Mononuclear cell (primary cell): Measurements from ENCODE around the gene TBC1D8. TPM values are rescaled to one million over a fixed set of nuclear protein-coding genes. Genes with fewer than 3 reads are reported as not detected.

Source experiments
- H3K27me3 ChIP-seq: 2 replicates; pipeline ENCODE4 v1.6.0; 2011; ENCODE audit warnings: low read length, control low read depth; ENCODE audit not compliant: insufficient read depth
- H3K4me1 ChIP-seq: 2 replicates; pipeline ENCODE4 v1.5.1; 2011; ENCODE audit warnings: mild to moderate bottlenecking, low read length, control low read depth; ENCODE audit not compliant: insufficient read depth
- H3K4me3 ChIP-seq: 2 replicates; pipeline ENCODE4 v1.5.1; 2011; ENCODE audit warnings: mild to moderate bottlenecking, low read length, moderate library complexity
- H3K9me3 ChIP-seq: 2 replicates; pipeline ENCODE4 v1.5.1; 2011; ENCODE audit warnings: low read depth, mild to moderate bottlenecking, control low read depth, low read length
- total RNA-seq: library from RNA; depleted of rRNA; stranded (reverse); fragments of >200 nt; gene quantifications from one replicate; pipeline ENCODE4 v1.2.3, GENCODE V29; 2012

TBC1D8 gene
- total RNA-seq, 1 donor, result 11.3 TPM

DNA sequence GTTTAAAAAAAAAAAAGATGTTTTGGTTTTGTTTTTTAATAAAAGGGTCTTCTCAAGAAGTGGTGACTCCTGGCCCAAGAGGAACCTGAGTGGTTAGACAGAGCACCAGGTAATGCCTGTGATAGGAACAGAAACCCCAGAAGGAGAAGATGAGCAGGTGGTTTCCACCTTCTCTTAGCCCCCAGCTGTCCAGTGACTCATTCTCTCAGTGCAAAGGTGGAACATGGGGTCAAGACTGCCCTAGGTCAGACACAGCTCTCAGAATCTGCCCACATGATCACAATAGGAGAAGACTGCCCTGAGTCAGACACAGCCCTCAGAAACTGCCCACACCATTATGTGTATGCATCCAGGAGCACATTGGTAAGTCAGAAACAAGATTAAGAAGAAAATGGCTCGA is 61.8 kb downstream of the TBC1D8 start:
- Histone ChIP-seq H3K4me1 (peaks cover 9% of the 10 kb centered on the region), H3K4me3 (no peak overlapping the region), H3K27me3 (no peaks in the 10 kb centered on the region)

GRCh38 chr2:101087638-101088037 is 63.5 kb downstream of the TBC1D8 start:
- Histone ChIP-seq H3K9me3 (no peaks in the 10 kb centered on the region), H3K4me1 (peaks cover 9% of the 10 kb centered on the region), H3K27me3 (no peaks in the 10 kb centered on the region), H3K4me3 (no peak overlapping the region)

More for the DNA sequence above, 61.8 kb downstream of the TBC1D8 start:
- no peaks in the 10 kb centered on the region for H3K9me3 ChIP-seq

DNA sequence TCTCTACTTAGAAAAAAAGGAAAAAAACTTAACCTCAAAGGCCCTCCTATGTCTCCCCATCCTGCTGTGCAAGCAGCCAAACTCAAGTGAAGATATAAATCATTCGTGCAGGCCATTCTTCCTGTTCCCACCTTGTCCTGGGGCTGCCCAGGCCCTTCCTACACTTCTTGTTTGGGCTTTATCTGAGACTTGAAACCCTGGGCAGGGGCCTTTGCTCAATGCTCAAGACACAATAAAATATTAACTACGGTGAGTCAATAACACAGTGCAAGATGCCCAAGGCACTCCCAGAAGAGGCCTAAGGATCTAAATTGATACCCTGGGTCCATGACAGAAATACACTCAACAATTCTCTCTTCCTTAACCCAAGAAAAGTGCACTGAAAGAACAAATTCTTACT is 67.6 kb downstream of the TBC1D8 start:
- H3K27me3 ChIP-seq, result no peaks in the 10 kb centered on the region
- no peaks in the 10 kb centered on the region for H3K9me3 ChIP-seq
- no peak overlapping the region for H3K4me3 ChIP-seq
- no peaks in the 10 kb centered on the region for H3K4me1 ChIP-seq

DNA sequence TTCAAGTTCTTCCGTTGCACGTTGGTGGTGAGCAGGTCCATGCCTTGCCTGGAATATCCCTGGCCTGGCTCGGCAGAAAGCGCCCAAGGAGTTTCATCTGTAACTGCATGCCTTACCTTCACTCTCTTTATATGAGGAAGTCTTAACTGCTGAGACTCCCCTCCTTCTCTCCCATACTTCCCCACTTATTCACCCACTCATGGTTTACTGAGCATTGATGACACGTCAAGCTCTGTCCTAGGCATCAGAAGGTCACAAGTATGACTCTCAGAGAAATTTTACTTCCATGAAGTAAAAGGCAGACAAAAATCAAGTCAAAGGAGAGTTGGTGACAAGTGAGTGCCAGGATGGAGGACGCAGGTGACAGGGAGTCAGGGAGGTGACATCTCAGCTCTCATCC is 68.2 kb downstream of the TBC1D8 start:
- Histone ChIP-seq H3K9me3 (no peaks in the 10 kb centered on the region), H3K27me3 (no peaks in the 10 kb centered on the region), H3K4me3 (no peak overlapping the region), H3K4me1 (no peaks in the 10 kb centered on the region)

DNA sequence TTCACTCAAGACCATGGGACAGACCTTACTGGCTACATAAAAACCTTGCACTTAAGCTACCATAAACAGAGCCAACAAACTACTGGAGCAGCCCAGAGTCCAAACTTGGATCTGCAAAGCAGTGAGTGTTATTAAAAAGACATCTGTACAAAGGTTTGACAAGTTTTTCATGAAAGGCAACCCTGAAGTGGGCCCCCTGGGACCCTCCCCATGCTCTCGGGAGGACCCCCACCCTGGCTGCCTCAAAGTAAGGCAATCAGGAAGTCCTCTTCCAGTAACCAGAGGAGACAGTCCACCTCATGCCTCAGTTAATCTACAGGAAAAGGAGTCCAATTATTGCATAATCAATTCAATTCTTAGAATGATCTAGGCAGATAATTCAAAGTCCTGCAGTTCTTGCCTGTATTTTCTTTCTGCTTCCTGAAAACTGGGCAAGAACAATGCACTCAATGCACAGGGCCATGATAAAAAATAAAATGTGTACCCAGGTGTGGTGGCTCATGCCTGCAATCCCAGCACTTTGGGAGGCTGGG is 69.7 kb downstream of the TBC1D8 start:
- Histone ChIP-seq H3K9me3 (no peaks in the 10 kb centered on the region), H3K4me1 (no peaks in the 10 kb centered on the region), H3K27me3 (no peaks in the 10 kb centered on the region), H3K4me3 (no peak overlapping the region)

DNA sequence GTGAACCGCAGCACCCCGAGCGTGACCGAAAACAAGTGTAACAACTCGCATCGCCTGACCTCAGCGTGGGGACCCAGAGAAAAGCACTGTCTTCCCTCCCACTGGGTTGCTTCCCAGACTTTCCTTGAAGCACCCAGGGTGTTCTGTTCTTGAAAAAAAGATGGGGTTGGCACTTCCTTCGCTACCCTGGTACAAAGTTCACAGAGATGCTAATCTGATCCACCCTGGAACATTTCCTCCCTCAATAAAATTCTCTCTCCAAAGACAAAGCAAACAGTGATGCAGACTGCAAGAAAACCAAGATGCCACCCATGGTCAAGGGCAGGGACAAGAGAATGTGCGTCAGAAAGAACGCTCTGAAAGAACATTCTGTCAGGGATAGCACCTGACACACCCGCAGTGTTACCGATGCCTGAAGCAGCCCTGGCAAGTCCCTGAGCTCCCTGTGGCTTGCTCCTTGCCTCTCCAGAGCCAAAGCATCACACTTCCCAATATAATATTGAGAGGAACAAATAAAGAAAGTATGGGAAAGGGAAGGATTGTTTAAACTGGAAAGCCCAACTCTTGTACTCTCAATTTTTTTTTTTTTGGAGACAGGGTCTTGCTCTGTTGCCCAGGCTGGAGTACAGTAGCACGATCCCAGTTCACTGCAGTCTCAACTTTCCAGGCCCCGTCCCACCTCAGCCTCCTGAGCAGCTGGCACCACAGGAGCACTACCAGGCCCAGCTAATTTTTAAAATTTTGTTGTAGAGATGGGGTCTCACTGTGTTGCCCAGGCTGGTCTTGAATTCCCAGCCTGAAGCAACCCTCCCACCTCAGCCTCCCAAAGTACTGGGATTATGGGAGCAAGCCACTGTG is 70.7 kb downstream of the TBC1D8 start:
- Histone ChIP-seq H3K4me3 (no peak overlapping the region), H3K27me3 (no peaks in the 10 kb centered on the region), H3K4me1 (no peaks in the 10 kb centered on the region), H3K9me3 (no peaks in the 10 kb centered on the region)

DNA sequence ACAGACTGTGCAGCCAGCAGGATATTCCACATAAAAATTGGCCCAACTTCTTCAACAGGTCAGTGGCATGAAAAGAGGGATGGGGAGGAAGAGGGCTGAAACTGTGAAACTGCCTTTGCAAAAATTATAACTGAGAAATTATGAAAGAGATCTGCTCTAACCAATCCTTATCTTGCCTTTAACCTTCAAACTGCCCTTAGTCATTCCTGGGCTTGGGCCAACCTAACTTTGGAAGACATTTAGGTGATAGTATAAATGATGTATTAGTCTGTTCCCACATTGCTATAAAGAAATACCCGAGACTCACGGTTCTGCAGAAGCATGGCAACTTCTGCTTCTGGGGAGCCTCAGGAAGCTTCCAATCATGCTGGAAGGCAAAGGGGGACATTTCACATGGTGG is 74.6 kb downstream of the TBC1D8 start:
- Histone ChIP-seq H3K9me3 (no peaks in the 10 kb centered on the region), H3K4me1 (no peaks in the 10 kb centered on the region), H3K27me3 (no peaks in the 10 kb centered on the region), H3K4me3 (no peak overlapping the region)

- Histone ChIP-seq H3K27me3 (no peaks in the 10 kb centered on the region), H3K9me3 (no peaks in the 10 kb centered on the region), H3K4me1 (no peaks in the 10 kb centered on the region), H3K4me3 (no peak overlapping the region)
Observed at GRCh38 chr2:101064868-101065549, 86.2 kb downstream of the TBC1D8 start.

GRCh38 chr2:101064505-101064867 is 86.7 kb downstream of the TBC1D8 start:
- Histone ChIP-seq H3K9me3 (no peaks in the 10 kb centered on the region), H3K4me3 (no peak overlapping the region), H3K4me1 (no peaks in the 10 kb centered on the region), H3K27me3 (no peaks in the 10 kb centered on the region)

DNA sequence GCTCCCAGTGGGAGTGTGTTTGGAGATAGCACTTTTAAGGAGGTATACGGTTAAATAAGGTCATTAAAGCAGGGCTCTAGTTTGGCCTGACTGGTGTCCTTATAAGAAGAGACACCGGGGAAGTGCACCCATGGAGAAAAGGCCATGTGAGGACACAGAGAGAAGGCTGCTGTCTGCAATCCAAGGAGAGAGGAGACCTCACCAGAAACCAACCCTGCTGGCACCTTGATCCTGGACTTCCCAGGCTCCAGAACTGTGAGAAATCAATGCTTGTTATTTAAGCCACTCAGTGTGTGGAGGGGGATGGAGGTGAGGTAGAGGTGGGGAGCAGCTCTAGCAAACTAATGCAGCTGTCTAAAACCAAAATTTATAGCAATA is 87.1 kb downstream of the TBC1D8 start:
- no peak overlapping the region for H3K4me3 ChIP-seq

GRCh38 chr2:101063352-101064124 is 87.6 kb downstream of the TBC1D8 start:
- H3K4me3 ChIP-seq, result no peak overlapping the region
- H3K9me3 ChIP-seq, result no peaks in the 10 kb centered on the region
- no peaks in the 10 kb centered on the region for H3K4me1 ChIP-seq
- no peaks in the 10 kb centered on the region for H3K27me3 ChIP-seq

More for the DNA sequence above, 87.1 kb downstream of the TBC1D8 start:
- Histone ChIP-seq H3K27me3 (no peaks in the 10 kb centered on the region), H3K9me3 (no peaks in the 10 kb centered on the region), H3K4me1 (no peaks in the 10 kb centered on the region)

GRCh38 chr2:101058386-101058785 is 92.8 kb downstream of the TBC1D8 start:
- Histone ChIP-seq H3K4me1 (no peaks in the 10 kb centered on the region), H3K27me3 (no peaks in the 10 kb centered on the region), H3K4me3 (no peak overlapping the region), H3K9me3 (no peaks in the 10 kb centered on the region)

GRCh38 chr2:101057051-101057933 is 93.9 kb downstream of the TBC1D8 start:
- Histone ChIP-seq H3K9me3 (no peaks in the 10 kb centered on the region), H3K4me3 (no peak overlapping the region), H3K27me3 (no peaks in the 10 kb centered on the region), H3K4me1 (no peaks in the 10 kb centered on the region)

GRCh38 chr2:101053117-101053516 is 98.1 kb downstream of the TBC1D8 start:
- Histone ChIP-seq H3K9me3 (no peaks in the 10 kb centered on the region), H3K4me3 (no peak overlapping the region), H3K4me1 (no peaks in the 10 kb centered on the region), H3K27me3 (no peaks in the 10 kb centered on the region)
